Activated CD8-positive, alpha-beta memory T cell treated with anti-CD3 and anti-CD28 coated beads, Interleukin-2, amount 50 U/mL, for 24 hours (primary cell): ENCODE results near the gene NPC1L1.

ENCODE experiments used
- DNase-seq: peaks from one replicate; pipeline ENCODE4 v3.0.0-alpha.2; 2020; ENCODE audit errors: extremely low read depth

Gene NPC1L1

GRCh38 chr7:44505595-44505994 is 35.5 kb downstream of the NPC1L1 start:
- no peak for DNase-seq

GRCh38 chr7:44498230-44498954 is 42.7 kb downstream of the NPC1L1 start:
- no peak for DNase-seq

- DNase-seq, result no peak
These were observed 43.7 kb downstream of the NPC1L1 start for GRCh38 chr7:44497155-44498027.

GRCh38 chr7:44496385-44496784 is 44.7 kb downstream of the NPC1L1 start:
- DNase-seq, result no peak

GRCh38 chr7:44494960-44495359 is 46.2 kb downstream of the NPC1L1 start:
- DNase-seq, result no peak

- DNase-seq, result no peak
These were observed 49.9 kb downstream of the NPC1L1 start for GRCh38 chr7:44491229-44491628.

- DNase-seq, result peak; percentile 70
These were observed 50.6 kb downstream of the NPC1L1 start, which contains the start of gene NUDCD3 for GRCh38 chr7:44490351-44491200. Gene NUDCD3, minus strand, starts transcription at chr7:44490658. Its CDS starts 58 bp downstream, at chr7:44490600.

- no peak for DNase-seq
These were observed 51.2 kb downstream of the NPC1L1 start for GRCh38 chr7:44489955-44490350.

- DNase-seq, result no peak
These were observed 52.2 kb downstream of the NPC1L1 start for GRCh38 chr7:44488955-44489354.

GRCh38 chr7:44486693-44487092 is 54.4 kb downstream of the NPC1L1 start:
- DNase-seq, result no peak

GRCh38 chr7:44486001-44486400 is 55.1 kb downstream of the NPC1L1 start:
- no peak for DNase-seq

- DNase-seq, result no peak
These were observed 56.4 kb downstream of the NPC1L1 start for GRCh38 chr7:44484482-44485313.

GRCh38 chr7:44482502-44483485 is 58.3 kb downstream of the NPC1L1 start:
- no peak for DNase-seq

- no peak for DNase-seq
These were observed 63.2 kb downstream of the NPC1L1 start for GRCh38 chr7:44477938-44478337.

- no peak for DNase-seq
These were observed 63.9 kb downstream of the NPC1L1 start for GRCh38 chr7:44477063-44477830.

- DNase-seq, result no peak
These were observed 64.8 kb downstream of the NPC1L1 start for GRCh38 chr7:44476313-44476712.

- DNase-seq, result no peak
These were observed 67.8 kb downstream of the NPC1L1 start for GRCh38 chr7:44473295-44473694.

GRCh38 chr7:44472843-44473242 is 68.3 kb downstream of the NPC1L1 start:
- DNase-seq, result no peak

- no peak for DNase-seq
These were observed 69.3 kb downstream of the NPC1L1 start for GRCh38 chr7:44471850-44472249.
